GM12801 (cell line): Measurements from ENCODE around the gene EGFR.

Source experiments
- CTCF ChIP-seq: IDR thresholded peaks from one replicate; pipeline ENCODE4 v1.5.1; 2011; ENCODE audit warnings: control low read depth; ENCODE audit not compliant: insufficient read length; ENCODE audit errors: extremely low read depth

Gene EGFR

GRCh38 chr7:55206235-55207029 lies 187.6 kb downstream of the EGFR start:
- TF ChIP-seq CTCF: no peak

GRCh38 chr7:55207436-55208125 lies 188.8 kb downstream of the EGFR start:
- no peak for TF ChIP-seq CTCF

- TF ChIP-seq CTCF: no peak
These were observed 190.5 kb downstream of the EGFR start for GRCh38 chr7:55209366-55209765.

GRCh38 chr7:55210176-55210575 lies 191.4 kb downstream of the EGFR start:
- no peak for TF ChIP-seq CTCF

- no peak for TF ChIP-seq CTCF
These were observed 191.9 kb downstream of the EGFR start for GRCh38 chr7:55210716-55211115.

GRCh38 chr7:55211726-55212125 lies 192.9 kb downstream of the EGFR start:
- TF ChIP-seq CTCF: no peak

GRCh38 chr7:55212176-55212575 lies 193.4 kb downstream of the EGFR start:
- TF ChIP-seq CTCF: no peak
